Epithelial cell of proximal tubule (primary cell): ENCODE measurements around the gene C1QL4. TPM values are rescaled to one million over a fixed set of nuclear protein-coding genes. Genes with fewer than 3 reads are reported as not detected.

ENCODE experiments used
- DNase-seq: peaks from one replicate; pipeline ENCODE4 v3.0.0-alpha.2; 2011; ENCODE audit warnings: low read depth
- H3K4me3 ChIP-seq: 2 replicates; pipeline ENCODE4 v1.5.1; 2011; ENCODE audit warnings: low read depth, mild to moderate bottlenecking, low read length
- total RNA-seq: library from RNA; depleted of rRNA; stranded (reverse); fragments of >200 nt; gene quantifications from 2 replicates; pipeline ENCODE4 v1.2.3, GENCODE V29; 2015
- TF ChIP-seq, protein P1 (sequence below): conservative IDR thresholded peaks from 2 replicates; pipeline ENCODE4 v1.5.1; 2012; ENCODE audit warnings: low read depth, mild to moderate bottlenecking, low read length

C1QL4 gene
- total RNA-seq, 1 donor from 2014 or later, result not detected

GRCh38 chr12:49347311-49348193, 10.6 kb upstream of the C1QL4 start:
- TF ChIP-seq, protein P1, sequence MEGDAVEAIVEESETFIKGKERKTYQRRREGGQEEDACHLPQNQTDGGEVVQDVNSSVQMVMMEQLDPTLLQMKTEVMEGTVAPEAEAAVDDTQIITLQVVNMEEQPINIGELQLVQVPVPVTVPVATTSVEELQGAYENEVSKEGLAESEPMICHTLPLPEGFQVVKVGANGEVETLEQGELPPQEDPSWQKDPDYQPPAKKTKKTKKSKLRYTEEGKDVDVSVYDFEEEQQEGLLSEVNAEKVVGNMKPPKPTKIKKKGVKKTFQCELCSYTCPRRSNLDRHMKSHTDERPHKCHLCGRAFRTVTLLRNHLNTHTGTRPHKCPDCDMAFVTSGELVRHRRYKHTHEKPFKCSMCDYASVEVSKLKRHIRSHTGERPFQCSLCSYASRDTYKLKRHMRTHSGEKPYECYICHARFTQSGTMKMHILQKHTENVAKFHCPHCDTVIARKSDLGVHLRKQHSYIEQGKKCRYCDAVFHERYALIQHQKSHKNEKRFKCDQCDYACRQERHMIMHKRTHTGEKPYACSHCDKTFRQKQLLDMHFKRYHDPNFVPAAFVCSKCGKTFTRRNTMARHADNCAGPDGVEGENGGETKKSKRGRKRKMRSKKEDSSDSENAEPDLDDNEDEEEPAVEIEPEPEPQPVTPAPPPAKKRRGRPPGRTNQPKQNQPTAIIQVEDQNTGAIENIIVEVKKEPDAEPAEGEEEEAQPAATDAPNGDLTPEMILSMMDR, result peak; percentile 88
- H3K4me3 ChIP-seq, result peak overlapping the region; percentile 55
- DNase-seq, result no peak

DNA sequence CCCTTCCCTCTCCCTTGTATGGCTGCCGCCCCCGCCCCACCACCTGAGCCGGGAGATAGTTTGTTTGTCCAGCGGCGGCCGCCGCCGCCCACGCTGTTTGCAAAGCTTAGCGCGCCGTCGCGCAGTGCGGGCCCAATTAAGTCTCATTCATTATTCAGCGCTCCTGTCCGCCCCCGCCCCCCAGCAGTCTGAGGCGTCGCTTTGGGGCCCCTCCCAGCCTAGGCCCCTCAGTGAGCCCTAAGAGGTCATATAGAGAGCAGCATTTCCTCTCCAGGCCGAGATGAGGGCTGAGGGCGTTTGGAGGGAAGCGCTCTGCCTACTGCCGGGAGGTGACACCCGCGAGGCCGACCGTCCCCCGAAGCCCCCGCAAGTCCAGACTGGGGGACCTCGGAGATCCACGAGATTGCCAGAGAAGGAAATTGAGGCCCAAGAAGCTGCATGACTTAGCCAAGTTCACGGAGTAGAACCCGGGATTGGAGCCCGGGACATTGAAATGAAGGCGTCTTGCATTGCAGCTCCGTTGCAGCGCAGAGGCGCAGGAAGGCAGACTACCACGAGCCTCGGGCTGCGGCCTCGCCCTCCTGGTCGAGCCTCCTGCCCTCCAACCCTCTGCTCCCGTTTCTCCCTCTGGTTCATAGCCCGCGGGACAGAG, 9.8 kb upstream of the C1QL4 start, which contains the start of gene DNAJC22:
DNAJC22 (plus strand) TSS at position 230 of the 652 bp plus-strand sequence. CDS start 1,985 bp downstream, outside the sequence.
- TF ChIP-seq, protein P1, result no peak
- no peak for DNase-seq
- peak within 1 kb of the TSS; percentile 55 for H3K4me3 ChIP-seq

GRCh38 chr12:49345825-49346658, 9.1 kb upstream of the C1QL4 start:
- TF ChIP-seq, protein P1, result no peak
- no peak for DNase-seq

GRCh38 chr12:49345051-49345824, 8.2 kb upstream of the C1QL4 start:
- DNase-seq, result no peak
- TF ChIP-seq, protein P1, result no peak
- H3K4me3 ChIP-seq, result peak overlapping the region; percentile 55

More at GRCh38 chr12:49345825-49346658, 9.1 kb upstream of the C1QL4 start:
- H3K4me3 ChIP-seq, result peak overlapping the region; percentile 55

- H3K4me3 ChIP-seq, result peak overlapping the region; percentile 55
- TF ChIP-seq, protein P1, result no peak
- no peak for DNase-seq
Measured at GRCh38 chr12:49344486-49345050, 7.6 kb upstream of the C1QL4 start.
